Lower leg skin (tissue), 3 donors: ENCODE measurements around the gene CMBL.

ENCODE experiments used
- POLR2A ChIP-seq, 2 donors: fragments of 450-650 bp; IDR thresholded peaks; one replicate each; pipeline ENCODE4 v1.6.1; 2016 to 2017; ENCODE audit warnings: antibody characterized with exemption in 2 of 2, mild to moderate bottlenecking in 1 of 2, moderate library complexity in 1 of 2
- TF ChIP-seq, protein P1 (sequence below), 3 donors: fragments of 450-650 bp; IDR thresholded peaks; one replicate each; pipeline ENCODE4 v1.5.1; 2016; ENCODE audit warnings: antibody characterized with exemption in 3 of 3, mild to moderate bottlenecking in 3 of 3, moderate library complexity in 2 of 3

DNA sequence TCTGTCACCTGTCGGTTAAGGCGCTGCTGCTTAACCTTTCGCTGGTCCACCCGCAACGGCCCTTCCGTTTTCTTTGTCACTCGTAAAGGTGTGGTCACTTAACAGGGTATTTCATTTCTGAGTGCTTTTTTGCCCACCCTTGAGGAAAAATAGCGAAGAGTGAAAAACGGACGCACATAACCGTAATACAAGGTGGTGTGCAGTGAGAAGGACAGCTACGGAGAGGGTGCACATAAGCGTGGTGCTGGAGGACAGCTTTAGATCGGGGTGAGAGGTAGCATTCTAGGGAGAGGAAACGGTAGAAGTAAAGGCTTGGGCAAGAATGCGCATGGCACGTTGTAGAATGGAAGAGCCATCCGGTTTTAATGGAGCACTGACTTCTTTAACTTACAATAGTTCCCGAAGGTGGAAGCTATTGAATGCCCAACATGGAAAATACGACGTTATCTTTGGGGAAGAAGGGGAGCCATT, 56.9 kb downstream of the CMBL start:
- TF ChIP-seq, protein P1, sequence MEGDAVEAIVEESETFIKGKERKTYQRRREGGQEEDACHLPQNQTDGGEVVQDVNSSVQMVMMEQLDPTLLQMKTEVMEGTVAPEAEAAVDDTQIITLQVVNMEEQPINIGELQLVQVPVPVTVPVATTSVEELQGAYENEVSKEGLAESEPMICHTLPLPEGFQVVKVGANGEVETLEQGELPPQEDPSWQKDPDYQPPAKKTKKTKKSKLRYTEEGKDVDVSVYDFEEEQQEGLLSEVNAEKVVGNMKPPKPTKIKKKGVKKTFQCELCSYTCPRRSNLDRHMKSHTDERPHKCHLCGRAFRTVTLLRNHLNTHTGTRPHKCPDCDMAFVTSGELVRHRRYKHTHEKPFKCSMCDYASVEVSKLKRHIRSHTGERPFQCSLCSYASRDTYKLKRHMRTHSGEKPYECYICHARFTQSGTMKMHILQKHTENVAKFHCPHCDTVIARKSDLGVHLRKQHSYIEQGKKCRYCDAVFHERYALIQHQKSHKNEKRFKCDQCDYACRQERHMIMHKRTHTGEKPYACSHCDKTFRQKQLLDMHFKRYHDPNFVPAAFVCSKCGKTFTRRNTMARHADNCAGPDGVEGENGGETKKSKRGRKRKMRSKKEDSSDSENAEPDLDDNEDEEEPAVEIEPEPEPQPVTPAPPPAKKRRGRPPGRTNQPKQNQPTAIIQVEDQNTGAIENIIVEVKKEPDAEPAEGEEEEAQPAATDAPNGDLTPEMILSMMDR (IDR thresholded peaks at IDR 0.05), result no peak
- TF ChIP-seq POLR2A (IDR thresholded peaks at IDR 0.05), result no peak
